ENCODE measurements around the gene N4BP2L2.

Gene N4BP2L2

DNA sequence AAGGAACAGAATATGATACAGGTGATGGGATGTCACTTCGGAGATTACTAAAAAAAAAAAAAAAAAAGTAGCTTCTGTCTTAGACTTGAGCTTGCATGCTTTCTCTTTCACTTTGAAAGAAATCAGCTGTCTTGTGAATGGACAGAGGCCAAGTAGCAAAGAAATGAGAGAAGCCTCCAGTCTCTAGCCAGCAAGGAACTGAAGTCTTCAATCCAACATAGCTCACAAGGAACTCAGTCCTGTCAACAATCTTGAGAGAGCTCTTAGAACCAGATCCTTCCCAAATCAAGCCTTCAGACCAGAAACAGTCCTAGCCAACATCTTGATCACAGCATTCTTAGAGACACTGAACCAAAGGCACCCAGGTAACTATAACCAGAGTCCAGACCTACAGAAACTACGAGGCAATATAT, 7.7 kb downstream of the N4BP2L2 start:
- ATAC-seq: peak; percentile 65

DNA sequence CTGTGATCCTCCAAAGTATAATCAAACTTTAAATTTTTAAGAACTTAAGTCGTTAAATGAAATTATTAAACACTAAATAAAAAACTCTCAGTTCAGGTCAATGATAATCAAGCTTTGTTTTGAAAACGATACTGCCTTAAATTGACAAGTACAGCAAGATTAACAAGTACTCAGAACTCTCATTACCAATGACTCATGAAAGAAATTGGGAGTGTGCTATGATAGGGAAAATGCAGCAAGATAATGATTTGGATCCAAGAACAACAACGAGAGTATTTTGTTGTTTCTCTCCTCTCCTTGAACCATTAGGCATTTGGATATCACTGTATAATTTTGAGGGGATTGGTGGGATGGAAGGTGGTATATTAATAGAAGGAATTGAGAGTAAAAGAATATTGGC, 10.2 kb downstream of the N4BP2L2 start:
- TF ChIP-seq ZNF565 (CRISPR knock-in tag; conservative IDR thresholded peaks at IDR 0.05; ENCODE audit: low read depth) (no peak), SNAI2 (CRISPR knock-in tag; IDR thresholded peaks at IDR 0.05) (no peak), ESRRG (CRISPR knock-in tag; IDR thresholded peaks at IDR 0.05) (no peak), RARB (CRISPR knock-in tag; IDR thresholded peaks at IDR 0.05) (no peak), CSRNP3 (CRISPR knock-in tag; IDR thresholded peaks at IDR 0.05) (no peak), PPARA (CRISPR knock-in tag; IDR thresholded peaks at IDR 0.05; ENCODE audit: borderline replicate concordance) (no peak), ZC3H10 (CRISPR knock-in tag; IDR thresholded peaks at IDR 0.05) (no peak), GLIS3 (CRISPR knock-in tag; IDR thresholded peaks at IDR 0.05) (no peak)
- TF ChIP-seq, protein P1, sequence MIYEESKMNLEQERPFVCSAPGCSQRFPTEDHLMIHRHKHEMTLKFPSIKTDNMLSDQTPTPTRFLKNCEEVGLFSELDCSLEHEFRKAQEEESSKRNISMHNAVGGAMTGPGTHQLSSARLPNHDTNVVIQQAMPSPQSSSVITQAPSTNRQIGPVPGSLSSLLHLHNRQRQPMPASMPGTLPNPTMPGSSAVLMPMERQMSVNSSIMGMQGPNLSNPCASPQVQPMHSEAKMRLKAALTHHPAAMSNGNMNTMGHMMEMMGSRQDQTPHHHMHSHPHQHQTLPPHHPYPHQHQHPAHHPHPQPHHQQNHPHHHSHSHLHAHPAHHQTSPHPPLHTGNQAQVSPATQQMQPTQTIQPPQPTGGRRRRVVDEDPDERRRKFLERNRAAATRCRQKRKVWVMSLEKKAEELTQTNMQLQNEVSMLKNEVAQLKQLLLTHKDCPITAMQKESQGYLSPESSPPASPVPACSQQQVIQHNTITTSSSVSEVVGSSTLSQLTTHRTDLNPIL (CRISPR knock-in tag; IDR thresholded peaks at IDR 0.05; ENCODE audit: low read depth): no peak
- TF ChIP-seq, protein P2, sequence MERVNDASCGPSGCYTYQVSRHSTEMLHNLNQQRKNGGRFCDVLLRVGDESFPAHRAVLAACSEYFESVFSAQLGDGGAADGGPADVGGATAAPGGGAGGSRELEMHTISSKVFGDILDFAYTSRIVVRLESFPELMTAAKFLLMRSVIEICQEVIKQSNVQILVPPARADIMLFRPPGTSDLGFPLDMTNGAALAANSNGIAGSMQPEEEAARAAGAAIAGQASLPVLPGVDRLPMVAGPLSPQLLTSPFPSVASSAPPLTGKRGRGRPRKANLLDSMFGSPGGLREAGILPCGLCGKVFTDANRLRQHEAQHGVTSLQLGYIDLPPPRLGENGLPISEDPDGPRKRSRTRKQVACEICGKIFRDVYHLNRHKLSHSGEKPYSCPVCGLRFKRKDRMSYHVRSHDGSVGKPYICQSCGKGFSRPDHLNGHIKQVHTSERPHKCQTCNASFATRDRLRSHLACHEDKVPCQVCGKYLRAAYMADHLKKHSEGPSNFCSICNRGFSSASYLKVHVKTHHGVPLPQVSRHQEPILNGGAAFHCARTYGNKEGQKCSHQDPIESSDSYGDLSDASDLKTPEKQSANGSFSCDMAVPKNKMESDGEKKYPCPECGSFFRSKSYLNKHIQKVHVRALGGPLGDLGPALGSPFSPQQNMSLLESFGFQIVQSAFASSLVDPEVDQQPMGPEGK (CRISPR knock-in tag; IDR thresholded peaks at IDR 0.05; ENCODE audit: borderline replicate concordance): no peak
- TF ChIP-seq, protein P3, sequence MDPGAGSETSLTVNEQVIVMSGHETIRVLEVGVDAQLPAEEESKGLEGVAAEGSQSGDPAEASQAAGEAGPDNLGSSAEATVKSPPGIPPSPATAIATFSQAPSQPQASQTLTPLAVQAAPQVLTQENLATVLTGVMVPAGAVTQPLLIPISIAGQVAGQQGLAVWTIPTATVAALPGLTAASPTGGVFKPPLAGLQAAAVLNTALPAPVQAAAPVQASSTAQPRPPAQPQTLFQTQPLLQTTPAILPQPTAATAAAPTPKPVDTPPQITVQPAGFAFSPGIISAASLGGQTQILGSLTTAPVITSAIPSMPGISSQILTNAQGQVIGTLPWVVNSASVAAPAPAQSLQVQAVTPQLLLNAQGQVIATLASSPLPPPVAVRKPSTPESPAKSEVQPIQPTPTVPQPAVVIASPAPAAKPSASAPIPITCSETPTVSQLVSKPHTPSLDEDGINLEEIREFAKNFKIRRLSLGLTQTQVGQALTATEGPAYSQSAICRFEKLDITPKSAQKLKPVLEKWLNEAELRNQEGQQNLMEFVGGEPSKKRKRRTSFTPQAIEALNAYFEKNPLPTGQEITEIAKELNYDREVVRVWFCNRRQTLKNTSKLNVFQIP (CRISPR knock-in tag; IDR thresholded peaks at IDR 0.05; ENCODE audit: borderline replicate concordance, low read depth): no peak
- ATAC-seq: no peak

More for the DNA sequence above, 7.7 kb downstream of the N4BP2L2 start:
- no peak for TF ChIP-seq ZFP30 (CRISPR knock-in tag; IDR thresholded peaks at IDR 0.05)
- TF ChIP-seq PPARA (CRISPR knock-in tag; IDR thresholded peaks at IDR 0.05; ENCODE audit: borderline replicate concordance): no peak
- TF ChIP-seq ISL1 (CRISPR knock-in tag; IDR thresholded peaks at IDR 0.05): no peak
- no peak for TF ChIP-seq OSR1 (CRISPR knock-in tag; IDR thresholded peaks at IDR 0.05)
- TF ChIP-seq RARB (CRISPR knock-in tag; IDR thresholded peaks at IDR 0.05): no peak
- TF ChIP-seq ZNF8 (CRISPR knock-in tag; IDR thresholded peaks at IDR 0.05): no peak

GRCh38 chr13:32527151-32527550, 11.4 kb downstream of the N4BP2L2 start:
- TF ChIP-seq ISL1 (CRISPR knock-in tag; IDR thresholded peaks at IDR 0.05) (no peak), ZFP30 (CRISPR knock-in tag; IDR thresholded peaks at IDR 0.05) (no peak), GLIS3 (CRISPR knock-in tag; IDR thresholded peaks at IDR 0.05) (no peak), TCF4 (CRISPR knock-in tag; IDR thresholded peaks at IDR 0.05; ENCODE audit: borderline replicate concordance) (no peak), ARNTL (CRISPR knock-in tag; IDR thresholded peaks at IDR 0.05; ENCODE audit: borderline replicate concordance, low read depth) (no peak), ZNF565 (CRISPR knock-in tag; conservative IDR thresholded peaks at IDR 0.05; ENCODE audit: low read depth) (no peak), PPARA (CRISPR knock-in tag; IDR thresholded peaks at IDR 0.05; ENCODE audit: borderline replicate concordance) (no peak), ZC3H10 (CRISPR knock-in tag; IDR thresholded peaks at IDR 0.05) (no peak), CSRNP3 (CRISPR knock-in tag; IDR thresholded peaks at IDR 0.05) (no peak)
- TF ChIP-seq, protein P4, sequence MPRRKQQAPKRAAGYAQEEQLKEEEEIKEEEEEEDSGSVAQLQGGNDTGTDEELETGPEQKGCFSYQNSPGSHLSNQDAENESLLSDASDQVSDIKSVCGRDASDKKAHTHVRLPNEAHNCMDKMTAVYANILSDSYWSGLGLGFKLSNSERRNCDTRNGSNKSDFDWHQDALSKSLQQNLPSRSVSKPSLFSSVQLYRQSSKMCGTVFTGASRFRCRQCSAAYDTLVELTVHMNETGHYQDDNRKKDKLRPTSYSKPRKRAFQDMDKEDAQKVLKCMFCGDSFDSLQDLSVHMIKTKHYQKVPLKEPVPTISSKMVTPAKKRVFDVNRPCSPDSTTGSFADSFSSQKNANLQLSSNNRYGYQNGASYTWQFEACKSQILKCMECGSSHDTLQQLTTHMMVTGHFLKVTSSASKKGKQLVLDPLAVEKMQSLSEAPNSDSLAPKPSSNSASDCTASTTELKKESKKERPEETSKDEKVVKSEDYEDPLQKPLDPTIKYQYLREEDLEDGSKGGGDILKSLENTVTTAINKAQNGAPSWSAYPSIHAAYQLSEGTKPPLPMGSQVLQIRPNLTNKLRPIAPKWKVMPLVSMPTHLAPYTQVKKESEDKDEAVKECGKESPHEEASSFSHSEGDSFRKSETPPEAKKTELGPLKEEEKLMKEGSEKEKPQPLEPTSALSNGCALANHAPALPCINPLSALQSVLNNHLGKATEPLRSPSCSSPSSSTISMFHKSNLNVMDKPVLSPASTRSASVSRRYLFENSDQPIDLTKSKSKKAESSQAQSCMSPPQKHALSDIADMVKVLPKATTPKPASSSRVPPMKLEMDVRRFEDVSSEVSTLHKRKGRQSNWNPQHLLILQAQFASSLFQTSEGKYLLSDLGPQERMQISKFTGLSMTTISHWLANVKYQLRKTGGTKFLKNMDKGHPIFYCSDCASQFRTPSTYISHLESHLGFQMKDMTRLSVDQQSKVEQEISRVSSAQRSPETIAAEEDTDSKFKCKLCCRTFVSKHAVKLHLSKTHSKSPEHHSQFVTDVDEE (CRISPR knock-in tag; IDR thresholded peaks at IDR 0.05): no peak
- TF ChIP-seq, protein P1 (CRISPR knock-in tag; IDR thresholded peaks at IDR 0.05; ENCODE audit: low read depth): no peak
- ATAC-seq: no peak
